Body of pancreas (tissue), 4 donors: ENCODE data around the gene MAP3K5. TPM values are rescaled to one million over a fixed set of nuclear protein-coding genes. Genes with fewer than 3 reads are reported as not detected.

Experiments used
- ATAC-seq: fragments of 150-250 bp; one replicate; pipeline ENCODE4 v1.9.1; 2016
- DNase-seq, 4 donors: peaks; one replicate each; pipeline ENCODE4 v3.0.0-alpha.2; 2019
- H3K27ac ChIP-seq, 4 donors: fragments of 200-600 bp; sonication (generic); 1 replicate in 3 of 4; 2 replicates in 1 of 4; pipeline versions ENCODE4 v1.5.1 to v1.6.1; 2016 to 2019; ENCODE audit warnings: mild to moderate bottlenecking in 1 of 4, mixed read lengths in 1 of 4, moderate library complexity in 1 of 4
- H3K27me3 ChIP-seq, 2 donors: fragments of 200-600 bp; sonication (generic); one replicate each; pipeline ENCODE4 v1.6.0; 2016; ENCODE audit warnings: mild to moderate bottlenecking in 1 of 2
- H3K36me3 ChIP-seq, 2 donors: fragments of 200-600 bp; sonication (generic); replicated peaks in 1 of 2; 2 replicates each; pipeline ENCODE4 v1.5.1; 2016; ENCODE audit warnings: low read depth in 2 of 2; ENCODE audit not compliant: insufficient read depth in 1 of 2
- H3K4me1 ChIP-seq: fragments of 200-600 bp; sonication (generic); one replicate; pipeline ENCODE4 v1.6.0; 2016
- H3K4me3 ChIP-seq, 2 donors: fragments of 200-600 bp; sonication (generic); 1 replicate in 1 of 2; 2 replicates in 1 of 2; pipeline ENCODE4 v1.5.1; 2016 to 2019
- H3K9me3 ChIP-seq, 3 donors: fragments of 200-600 bp; sonication (generic); 1 replicate in 2 of 3; 2 replicates in 1 of 3; pipeline ENCODE4 v1.5.1; 2016
- CTCF ChIP-seq, 7 experiments: fragments of 450-650 bp in 4 of 7; fragments of 200-600 bp in 3 of 7; sonication (generic) in 3 of 7; IDR thresholded peaks; one replicate each; pipeline ENCODE4 v1.5.1; 2016 to 2019; ENCODE audit warnings: antibody characterized with exemption in 7 of 7
- POLR2A ChIP-seq, 3 donors: fragments of 450-650 bp; IDR thresholded peaks; one replicate each; pipeline ENCODE4 v1.6.1; 2016; ENCODE audit warnings: antibody characterized with exemption in 3 of 3, mild to moderate bottlenecking in 2 of 3
- WGBS, 2 donors: methylation state at CpG; one replicate each; pipeline ENCODE4 v1.1.5; 2017; 5-methylcytosine and 5-hydroxymethylcytosine counted together
- intact Hi-C: fragments of 100-400 bp; cut with DNase I; formaldehyde crosslinking; loops from one replicate; pipeline ENCODE4 v1.15.1; 2023
- total RNA-seq, 2 donors: library from RNA; depleted of rRNA; stranded (reverse); fragments of >200 nt; gene quantifications; one replicate each; pipeline ENCODE4 v1.1.0, GENCODE V29; 2016

MAP3K5 gene
- total RNA-seq, 2 donors from 2014 or later: 33.7 to 36.9 TPM

DNA sequence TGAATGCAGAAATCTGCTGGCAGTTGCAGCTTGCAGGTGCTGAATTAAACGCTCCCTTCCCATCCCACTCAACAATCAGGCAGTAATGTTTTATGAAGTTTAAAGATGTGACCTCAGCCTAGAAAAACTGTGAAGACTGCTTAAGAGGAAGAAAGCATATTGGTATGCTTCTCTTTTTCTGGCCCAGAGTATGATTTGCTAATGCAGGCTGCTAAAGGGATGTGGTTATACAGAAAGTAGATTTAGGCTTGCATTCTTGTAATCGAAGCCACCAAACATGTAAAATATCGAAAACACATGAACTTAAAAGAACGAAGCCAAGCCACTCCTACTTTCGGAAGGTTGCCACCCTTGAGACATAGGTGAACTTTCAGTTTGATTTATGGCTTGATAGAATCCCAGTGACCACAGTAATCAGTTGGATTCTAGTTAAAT lies 40.7 kb downstream of the MAP3K5 start:
- ATAC-seq: no peak
- Histone ChIP-seq H3K4me3 (no peak overlapping the region), H3K27me3 (no peaks in the 10 kb centered on the region), H3K4me1 (peaks cover 42% of the 10 kb centered on the region), H3K9me3 (no peaks in the 10 kb centered on the region), H3K36me3 (no peaks in the 10 kb centered on the region), H3K27ac (peak overlapping the region in 2 of 4 donors; percentile 12 to 49)
- WGBS, 2 donors: 11 to 42% methylated on average over 5 of the region's 5 CpGs
- no peak for DNase-seq
- TF ChIP-seq CTCF (IDR thresholded peaks at IDR 0.05): no peak
- TF ChIP-seq POLR2A (IDR thresholded peaks at IDR 0.05): no peak
- intact Hi-C loops: no loop called here

DNA sequence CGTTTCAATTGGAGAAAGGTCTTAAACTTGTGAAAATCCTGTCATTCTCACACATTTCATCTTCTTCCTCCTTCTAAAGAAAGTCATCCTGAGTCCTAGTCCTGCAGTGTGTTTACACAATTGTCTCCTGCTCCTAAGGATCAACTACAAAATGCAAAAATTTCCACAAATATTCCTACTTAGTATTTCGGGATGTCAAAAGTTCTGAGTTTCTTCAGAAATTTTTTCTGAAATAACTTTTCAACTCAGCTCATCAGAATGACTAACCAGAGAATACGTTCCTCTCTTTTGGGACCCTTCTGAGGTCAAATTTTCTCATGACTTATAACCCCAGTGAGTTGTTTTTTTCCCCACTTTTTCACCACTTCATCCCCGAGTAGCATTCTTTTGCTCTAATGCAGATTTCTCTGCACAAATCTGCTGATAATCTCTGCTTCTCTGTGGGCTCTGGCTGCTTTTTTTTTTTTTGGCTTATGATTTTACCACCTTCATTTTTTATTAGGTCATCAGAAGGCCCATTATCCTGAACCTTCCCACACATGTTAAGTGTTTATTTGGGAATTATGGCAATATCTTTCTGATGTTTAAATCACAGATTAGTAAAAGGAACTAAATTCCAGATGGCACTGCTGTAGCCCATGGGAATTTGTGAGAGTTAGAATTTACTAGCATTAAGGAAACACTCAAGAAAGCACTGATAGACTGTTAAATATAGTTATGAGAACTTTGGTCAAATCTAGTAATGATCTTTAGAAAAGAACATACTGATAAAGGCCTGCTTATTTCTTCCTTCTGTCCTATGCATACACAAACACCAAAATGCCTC lies 41.4 kb downstream of the MAP3K5 start:
- Histone ChIP-seq H3K27me3 (no peaks in the 10 kb centered on the region), H3K36me3 (no peaks in the 10 kb centered on the region), H3K4me1 (peaks cover 45% of the 10 kb centered on the region), H3K27ac (peak overlapping the region in 2 of 4 donors; percentile 12 to 49), H3K9me3 (no peaks in the 10 kb centered on the region), H3K4me3 (no peak overlapping the region)
- no peak for DNase-seq
- TF ChIP-seq POLR2A (IDR thresholded peaks at IDR 0.05): no peak
- TF ChIP-seq CTCF (IDR thresholded peaks at IDR 0.05): no peak
- 69% methylated on average over 4 of the region's 4 CpGs for WGBS, 2 donors
- intact Hi-C loops: no loop called here
- no peak for ATAC-seq

DNA sequence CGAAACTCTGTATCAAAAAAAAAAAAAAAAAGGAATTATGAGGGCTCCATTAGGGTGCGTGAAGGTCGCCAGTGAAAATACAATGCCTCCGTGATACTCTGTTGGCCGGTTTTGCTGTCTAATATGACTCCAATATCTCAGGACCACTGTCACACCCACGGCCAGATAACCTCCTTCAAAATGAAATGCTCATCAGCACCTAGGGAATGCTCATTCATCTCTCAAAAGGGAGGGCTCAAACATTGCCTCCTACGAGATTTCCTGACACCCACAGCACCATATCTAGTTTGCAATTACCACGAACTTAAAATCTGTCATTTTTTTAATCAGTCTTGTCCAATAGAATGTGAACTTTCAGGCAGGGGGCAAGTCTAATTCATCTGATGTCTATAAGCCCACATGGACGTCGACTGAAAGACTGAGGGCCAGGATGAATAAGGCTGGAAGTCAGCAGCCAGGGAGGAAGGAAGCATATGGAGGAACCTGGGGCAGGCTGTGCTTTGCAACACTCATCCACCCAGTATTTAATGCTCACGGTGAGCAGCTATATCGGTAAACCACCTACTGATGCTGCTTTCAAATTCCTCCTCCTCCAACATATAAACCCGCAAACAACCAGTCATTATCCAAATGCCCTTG lies 42.8 kb downstream of the MAP3K5 start:
- WGBS, 2 donors: 82% methylated on average over 13 of the region's 13 CpGs
- intact Hi-C loops: no loop called here

DNA sequence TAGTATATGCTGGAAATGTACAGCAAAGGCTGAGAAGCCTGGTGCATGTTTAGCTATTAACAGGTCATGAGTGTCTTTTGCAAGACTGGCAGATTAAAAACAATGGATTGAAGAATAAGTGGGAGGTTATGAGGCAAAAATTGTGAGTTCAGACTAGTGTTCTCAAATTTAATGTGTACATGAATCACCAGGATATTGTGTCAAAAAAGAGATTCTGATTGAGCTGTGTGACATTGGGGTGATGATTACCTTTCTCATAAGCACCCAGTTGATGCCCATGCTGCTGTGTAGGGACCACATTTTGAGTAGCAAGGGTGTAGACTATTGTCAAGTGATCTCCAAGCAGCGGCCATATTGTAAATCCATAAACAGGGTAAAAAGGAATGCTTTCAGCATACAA lies 44.8 kb downstream of the MAP3K5 start:
- Histone ChIP-seq H3K9me3 (no peaks in the 10 kb centered on the region), H3K4me3 (no peak overlapping the region), H3K4me1 (peaks cover 54% of the 10 kb centered on the region), H3K27me3 (no peaks in the 10 kb centered on the region), H3K27ac (no peak overlapping the region), H3K36me3 (no peaks in the 10 kb centered on the region)
- intact Hi-C loops: no loop called here
- DNase-seq (no peak), ATAC-seq (no peak)
- no peak for TF ChIP-seq CTCF (IDR thresholded peaks at IDR 0.05)
- TF ChIP-seq POLR2A (IDR thresholded peaks at IDR 0.05): no peak
- WGBS, 2 donors: 95 to 100% methylated on average over 1 of the region's 1 CpG

More for the DNA sequence above, 42.8 kb downstream of the MAP3K5 start:
- Histone ChIP-seq H3K27ac (no peak overlapping the region), H3K4me3 (no peak overlapping the region), H3K9me3 (no peaks in the 10 kb centered on the region), H3K4me1 (peaks cover 59% of the 10 kb centered on the region), H3K36me3 (no peaks in the 10 kb centered on the region), H3K27me3 (no peaks in the 10 kb centered on the region)
- no peak for DNase-seq
- no peak for ATAC-seq
- TF ChIP-seq CTCF (IDR thresholded peaks at IDR 0.05) (no peak), POLR2A (IDR thresholded peaks at IDR 0.05) (no peak)
